ENCODE data around the gene GPR179. TPM values are rescaled to one million over a fixed set of nuclear protein-coding genes. Genes with fewer than 3 reads are reported as not detected.
"Not testable (repeated sequence)": the region's sequence is repeated elsewhere in the genome, so short reads cannot be mapped to it uniquely, and the experiment has no call there.

GPR179 gene
- total RNA-seq, 1 donor from 2014 or later, result 0.97 TPM

GRCh38 chr17:38322156-38322779 lies 21.5 kb downstream of the GPR179 start:
- TF ChIP-seq CTCF (IDR thresholded peaks at IDR 0.05; ENCODE audit: unreplicated experiment), result peak; percentile 63
- peaks cover 22% of the 10 kb centered on the region for H3K4me1 Mint-ChIP-seq (ENCODE audit: unreplicated experiment)
- no peaks in the 10 kb centered on the region for H3K9me3 Mint-ChIP-seq (ENCODE audit: unreplicated experiment)
- peaks cover 6% of the 10 kb centered on the region for H3K27me3 Mint-ChIP-seq (ENCODE audit: unreplicated experiment)
- no peak overlapping the region for H3K27ac Mint-ChIP-seq (ENCODE audit: unreplicated experiment)
- H3K36me3 Mint-ChIP-seq (ENCODE audit: low read depth, unreplicated experiment), result peaks cover 23% of the 10 kb centered on the region
- DNase-seq (ENCODE audit: low spot score), result peak; percentile 51
- peak overlapping the region; percentile 25 for H3K4me3 Mint-ChIP-seq (ENCODE audit: unreplicated experiment)

- Mint-ChIP-seq H3K4me1 (ENCODE audit: unreplicated experiment) (peaks cover 8% of the 10 kb centered on the region), H3K4me3 (ENCODE audit: unreplicated experiment) (no peak overlapping the region), H3K27me3 (ENCODE audit: unreplicated experiment) (peaks cover 5% of the 10 kb centered on the region), H3K36me3 (ENCODE audit: low read depth, unreplicated experiment) (peaks cover 24% of the 10 kb centered on the region), H3K27ac (ENCODE audit: unreplicated experiment) (no peak overlapping the region), H3K9me3 (ENCODE audit: unreplicated experiment) (no peaks in the 10 kb centered on the region)
- no peak for DNase-seq (ENCODE audit: low spot score)
- TF ChIP-seq CTCF (IDR thresholded peaks at IDR 0.05; ENCODE audit: unreplicated experiment), result no peak
Observed at GRCh38 chr17:38320482-38320881, 23.3 kb downstream of the GPR179 start.

DNA sequence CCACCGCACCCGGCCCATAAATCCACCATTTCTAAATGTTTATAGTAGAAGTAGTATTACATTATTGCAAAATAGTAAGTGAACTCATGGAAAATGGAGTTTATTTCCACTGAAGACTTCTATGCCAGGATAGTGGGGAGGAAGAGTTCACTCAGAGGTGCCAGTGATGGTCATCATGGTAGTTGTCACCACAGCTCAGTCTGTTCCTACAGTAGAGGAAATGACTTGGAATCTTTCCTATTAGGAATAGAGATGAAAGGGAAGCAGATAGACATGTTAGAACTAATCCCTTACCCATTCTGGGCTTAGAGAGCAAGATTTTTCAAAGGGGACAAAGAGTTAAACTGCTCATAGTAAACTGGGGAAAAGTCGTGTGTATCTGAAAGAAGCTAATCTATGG lies 26.7 kb downstream of the GPR179 start:
- no peak for DNase-seq (ENCODE audit: low spot score)
- no peak overlapping the region for H3K4me3 Mint-ChIP-seq (ENCODE audit: unreplicated experiment)
- peaks cover 18% of the 10 kb centered on the region for H3K36me3 Mint-ChIP-seq (ENCODE audit: low read depth, unreplicated experiment)
- no peak for TF ChIP-seq CTCF (IDR thresholded peaks at IDR 0.05; ENCODE audit: unreplicated experiment)
- no peak overlapping the region for H3K27ac Mint-ChIP-seq (ENCODE audit: unreplicated experiment)
- H3K4me1 Mint-ChIP-seq (ENCODE audit: unreplicated experiment), result no peaks in the 10 kb centered on the region
- H3K27me3 Mint-ChIP-seq (ENCODE audit: unreplicated experiment), result peaks cover 5% of the 10 kb centered on the region
- H3K9me3 Mint-ChIP-seq (ENCODE audit: unreplicated experiment), result no peaks in the 10 kb centered on the region

DNA sequence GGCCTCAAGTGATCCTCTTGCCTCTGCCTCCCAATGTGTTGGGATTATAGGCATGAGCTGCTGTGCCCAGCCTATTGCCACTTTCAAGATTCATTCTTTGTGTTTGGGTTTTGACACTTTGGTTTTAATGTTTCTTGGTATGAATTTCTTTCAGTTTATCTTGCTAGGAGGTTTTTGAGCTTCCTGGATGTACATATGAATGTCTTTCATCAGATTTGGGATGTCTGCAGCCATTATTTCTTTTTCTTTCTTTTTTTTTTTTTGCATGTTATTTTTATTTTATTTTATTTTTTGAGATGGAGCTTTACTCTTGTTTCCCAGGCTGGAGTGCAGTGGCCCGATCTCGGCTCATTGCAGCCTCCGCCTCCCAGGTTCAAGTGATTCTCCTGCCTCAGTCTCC lies 28.3 kb downstream of the GPR179 start:
- H3K27ac Mint-ChIP-seq (ENCODE audit: unreplicated experiment), result no peak overlapping the region
- DNase-seq (ENCODE audit: low spot score), result no peak
- H3K4me1 Mint-ChIP-seq (ENCODE audit: unreplicated experiment), result no peaks in the 10 kb centered on the region
- peaks cover 2% of the 10 kb centered on the region for H3K27me3 Mint-ChIP-seq (ENCODE audit: unreplicated experiment)
- H3K9me3 Mint-ChIP-seq (ENCODE audit: unreplicated experiment), result no peaks in the 10 kb centered on the region
- TF ChIP-seq CTCF (IDR thresholded peaks at IDR 0.05; ENCODE audit: unreplicated experiment), result no peak
- H3K36me3 Mint-ChIP-seq (ENCODE audit: low read depth, unreplicated experiment), result peaks cover 11% of the 10 kb centered on the region
- no peak overlapping the region for H3K4me3 Mint-ChIP-seq (ENCODE audit: unreplicated experiment)

DNA sequence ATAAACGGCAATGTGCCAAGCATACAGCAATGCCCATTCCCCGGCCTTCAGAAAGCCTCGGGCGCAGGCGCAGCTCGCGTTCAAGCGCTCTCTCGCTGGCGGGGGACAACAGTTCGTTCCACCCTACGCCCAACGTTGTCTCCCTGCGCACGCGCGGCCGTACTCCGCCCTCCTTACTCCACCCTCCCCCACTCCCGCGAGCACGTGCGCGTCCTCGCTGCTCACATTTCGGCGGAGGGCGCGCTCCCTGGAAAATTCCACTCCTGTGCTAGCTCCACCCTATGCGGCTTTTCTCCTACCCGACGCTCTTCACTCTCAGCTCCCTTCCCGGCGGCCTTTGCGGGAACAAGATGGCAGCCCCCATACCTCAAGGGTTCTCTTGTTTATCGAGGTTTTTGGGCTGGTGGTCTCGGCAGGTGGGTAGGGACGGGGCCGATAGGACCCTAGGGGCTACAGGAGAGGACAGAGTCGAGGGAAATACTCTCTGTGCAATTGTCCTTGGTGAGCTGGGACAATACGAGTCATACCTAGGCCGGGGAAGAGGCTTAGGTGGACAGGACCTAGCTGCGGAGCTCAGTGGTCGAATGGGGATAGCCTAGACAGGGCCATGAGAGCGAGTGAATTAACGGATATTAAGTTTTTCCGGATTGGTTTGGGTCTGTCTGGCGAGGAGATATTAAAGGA lies 46.8 kb downstream of the GPR179 start, which contains the start of gene MRPL45:
Gene MRPL45, plus strand, starts transcription at position 335 of the 684 bp plus-strand sequence. Its CDS starts 16 bp downstream, at position 351.
- H3K36me3 Mint-ChIP-seq (ENCODE audit: low read depth, unreplicated experiment); H3K27me3 Mint-ChIP-seq (ENCODE audit: unreplicated experiment); H3K4me1 Mint-ChIP-seq (ENCODE audit: unreplicated experiment); H3K9me3 Mint-ChIP-seq (ENCODE audit: unreplicated experiment): not testable (repeated sequence)
- Mint-ChIP-seq H3K27ac (ENCODE audit: unreplicated experiment) (peak within 1 kb of the TSS; percentile 96), H3K4me3 (ENCODE audit: unreplicated experiment) (peak within 1 kb of the TSS; percentile 99)
- peak; percentile 97 for DNase-seq (ENCODE audit: low spot score)

DNA sequence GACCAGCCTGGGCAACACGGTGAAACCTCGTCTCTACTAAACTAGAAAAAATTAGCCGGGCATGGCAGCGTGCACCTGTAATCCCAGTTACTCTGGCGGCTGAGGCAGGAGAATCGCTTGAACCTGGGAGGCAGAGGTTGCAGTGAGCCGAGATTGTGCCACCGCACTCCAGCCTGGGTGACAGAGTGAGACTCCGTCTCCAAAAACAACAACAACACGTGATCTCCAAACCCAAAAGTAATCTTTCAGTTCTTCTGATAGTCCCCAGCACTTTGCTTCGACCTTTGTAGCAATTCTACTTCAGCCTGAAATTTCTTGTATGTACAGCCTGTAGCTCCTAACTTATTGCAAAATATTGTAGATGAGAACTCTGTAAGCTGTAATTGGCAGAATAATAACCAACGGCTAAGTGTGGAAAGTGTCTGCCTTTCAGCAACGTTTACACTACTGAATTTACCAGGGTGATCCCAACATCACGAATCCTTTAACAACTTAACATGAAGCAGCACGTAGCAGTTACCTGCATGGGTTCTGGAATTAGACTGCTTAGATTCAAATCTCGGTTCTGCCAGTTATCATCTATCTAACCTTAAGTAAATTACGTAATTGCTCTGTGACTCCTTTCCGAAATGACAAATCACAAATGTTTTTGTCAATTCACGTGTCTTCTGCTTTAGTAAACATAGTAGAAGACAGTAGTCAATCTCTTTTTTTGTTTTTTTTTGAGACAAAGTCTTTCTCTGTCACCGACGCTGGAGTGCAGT lies 48.0 kb downstream of the GPR179 start:
- H3K27me3 Mint-ChIP-seq (ENCODE audit: unreplicated experiment); DNase-seq (ENCODE audit: low spot score); H3K4me3 Mint-ChIP-seq (ENCODE audit: unreplicated experiment); H3K36me3 Mint-ChIP-seq (ENCODE audit: low read depth, unreplicated experiment); H3K27ac Mint-ChIP-seq (ENCODE audit: unreplicated experiment); H3K9me3 Mint-ChIP-seq (ENCODE audit: unreplicated experiment); H3K4me1 Mint-ChIP-seq (ENCODE audit: unreplicated experiment): not testable (repeated sequence)

- not testable (repeated sequence) for H3K27ac Mint-ChIP-seq (ENCODE audit: unreplicated experiment); H3K27me3 Mint-ChIP-seq (ENCODE audit: unreplicated experiment); H3K36me3 Mint-ChIP-seq (ENCODE audit: low read depth, unreplicated experiment); H3K4me1 Mint-ChIP-seq (ENCODE audit: unreplicated experiment); H3K9me3 Mint-ChIP-seq (ENCODE audit: unreplicated experiment); DNase-seq (ENCODE audit: low spot score)
- H3K4me3 Mint-ChIP-seq (ENCODE audit: unreplicated experiment), result peak overlapping the region; percentile 51
Observed at GRCh38 chr17:38289760-38290159, 54.0 kb downstream of the GPR179 start.

Data from endothelial cell (in vitro differentiated cells).